Measurements from ENCODE around the gene EFNA5.
"Not testable (repeated sequence)": the region's sequence is repeated elsewhere in the genome, so short reads cannot be mapped to it uniquely, and the experiment has no call there.

Gene EFNA5

DNA sequence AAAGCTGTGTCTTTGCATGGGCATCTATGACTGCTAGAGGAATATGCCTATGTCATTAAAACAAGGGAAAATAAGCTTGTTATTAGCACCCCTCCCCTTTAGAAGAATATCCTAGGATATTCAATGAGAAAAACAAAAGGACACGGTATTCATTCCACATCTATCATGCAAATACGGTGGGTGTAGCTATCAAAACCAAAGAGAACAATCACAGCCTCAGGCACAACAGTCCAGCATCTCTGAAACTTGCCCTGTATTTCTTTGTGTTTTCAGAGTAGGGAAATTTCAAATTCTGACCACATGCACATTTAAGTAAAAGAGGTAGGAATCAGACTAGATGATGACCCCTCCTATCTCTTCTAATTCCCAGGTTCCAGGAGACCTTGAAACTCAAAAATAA, 209.9 kb downstream of the EFNA5 start:
- no peaks in the 10 kb centered on the region for H3K36me3 ChIP-seq (ENCODE audit: insufficient read depth, low read length)
- no peak overlapping the region for H3K9ac ChIP-seq (ENCODE audit: insufficient read length)
- no peak overlapping the region for H3K27ac ChIP-seq
- DNase-seq (ENCODE audit: low read depth, low spot score): no peak
- no peak overlapping the region for H3K4me3 ChIP-seq
- no peaks in the 10 kb centered on the region for H3K9me3 ChIP-seq (ENCODE audit: low read depth, low read length)
- TF ChIP-seq EZH2 (IDR thresholded peaks at IDR 0.05) (no peak), POLR2AphosphoS5 (IDR thresholded peaks at IDR 0.05; ENCODE audit: borderline replicate concordance, low read depth, low read length) (no peak), FOXP2 (optimal IDR thresholded peaks at IDR 0.05; ENCODE audit: control extremely low read depth, extremely low read length, insufficient read depth) (no peak)

DNA sequence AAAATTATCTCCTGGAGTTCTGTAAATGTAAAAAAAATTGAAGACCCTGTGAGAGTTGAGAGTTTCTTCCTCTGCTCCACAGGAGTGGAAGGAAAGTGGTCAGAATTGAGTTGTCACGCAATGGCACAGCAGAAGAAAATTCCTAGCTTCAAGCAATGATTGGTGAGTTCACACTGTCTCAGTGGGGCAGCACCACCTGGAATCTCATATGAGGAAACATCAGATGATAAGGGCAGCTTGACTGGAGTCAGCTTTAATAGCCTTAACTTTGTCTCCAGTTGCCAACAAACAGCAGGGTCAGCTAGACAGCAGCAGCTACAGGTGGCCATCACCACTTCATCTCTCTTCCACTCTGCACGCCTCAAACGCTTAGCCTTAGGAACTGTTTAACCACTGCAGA, 211.1 kb downstream of the EFNA5 start:
- Histone ChIP-seq H3K27ac (no peak overlapping the region), H3K9ac (ENCODE audit: insufficient read length) (no peak overlapping the region), H3K36me3 (ENCODE audit: insufficient read depth, low read length) (no peaks in the 10 kb centered on the region), H3K9me3 (ENCODE audit: low read depth, low read length) (no peaks in the 10 kb centered on the region), H3K4me3 (no peak overlapping the region)
- no peak for TF ChIP-seq POLR2AphosphoS5 (IDR thresholded peaks at IDR 0.05; ENCODE audit: borderline replicate concordance, low read depth, low read length)
- no peak for TF ChIP-seq EZH2 (IDR thresholded peaks at IDR 0.05)
- TF ChIP-seq FOXP2 (optimal IDR thresholded peaks at IDR 0.05; ENCODE audit: control extremely low read depth, extremely low read length, insufficient read depth): no peak
- no peak for DNase-seq (ENCODE audit: low read depth, low spot score)

- H3K36me3 ChIP-seq (ENCODE audit: insufficient read depth, low read length): no peaks in the 10 kb centered on the region
- H3K4me3 ChIP-seq: no peak overlapping the region
- no peak overlapping the region for H3K27ac ChIP-seq
- no peaks in the 10 kb centered on the region for H3K9me3 ChIP-seq (ENCODE audit: low read depth, low read length)
- TF ChIP-seq EZH2 (IDR thresholded peaks at IDR 0.05) (no peak), POLR2AphosphoS5 (IDR thresholded peaks at IDR 0.05; ENCODE audit: borderline replicate concordance, low read depth, low read length) (no peak), FOXP2 (optimal IDR thresholded peaks at IDR 0.05; ENCODE audit: control extremely low read depth, extremely low read length, insufficient read depth) (no peak)
- no peak for DNase-seq (ENCODE audit: low read depth, low spot score)
- no peak overlapping the region for H3K9ac ChIP-seq (ENCODE audit: insufficient read length)
Measured at GRCh38 chr5:107458322-107458721, 212.4 kb downstream of the EFNA5 start.

DNA sequence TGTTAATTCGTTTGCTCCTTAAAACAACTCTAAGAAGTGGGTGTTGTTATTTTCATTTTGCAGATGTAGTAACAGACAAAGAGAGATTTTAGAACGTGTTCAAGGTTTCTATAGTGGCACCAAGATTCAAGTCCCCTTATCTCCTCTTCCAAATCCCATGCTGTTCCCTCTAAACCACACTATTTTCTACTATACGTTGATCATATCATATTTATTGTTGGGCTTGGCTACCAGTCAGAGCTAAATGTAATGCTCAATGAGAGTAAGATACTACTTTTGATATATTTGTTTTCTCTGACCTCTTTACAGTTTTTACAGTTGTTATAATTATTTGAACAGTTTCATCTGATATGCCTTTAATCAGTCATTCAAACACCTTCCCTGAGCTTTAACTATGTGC, 212.9 kb downstream of the EFNA5 start:
- TF ChIP-seq FOXP2 (optimal IDR thresholded peaks at IDR 0.05; ENCODE audit: control extremely low read depth, extremely low read length, insufficient read depth) (no peak), POLR2AphosphoS5 (IDR thresholded peaks at IDR 0.05; ENCODE audit: borderline replicate concordance, low read depth, low read length) (no peak), EZH2 (IDR thresholded peaks at IDR 0.05) (no peak)
- Histone ChIP-seq H3K9me3 (ENCODE audit: low read depth, low read length) (no peaks in the 10 kb centered on the region), H3K9ac (ENCODE audit: insufficient read length) (no peak overlapping the region), H3K4me3 (no peak overlapping the region), H3K27ac (no peak overlapping the region), H3K36me3 (ENCODE audit: insufficient read depth, low read length) (no peaks in the 10 kb centered on the region)
- no peak for DNase-seq (ENCODE audit: low read depth, low spot score)

DNA sequence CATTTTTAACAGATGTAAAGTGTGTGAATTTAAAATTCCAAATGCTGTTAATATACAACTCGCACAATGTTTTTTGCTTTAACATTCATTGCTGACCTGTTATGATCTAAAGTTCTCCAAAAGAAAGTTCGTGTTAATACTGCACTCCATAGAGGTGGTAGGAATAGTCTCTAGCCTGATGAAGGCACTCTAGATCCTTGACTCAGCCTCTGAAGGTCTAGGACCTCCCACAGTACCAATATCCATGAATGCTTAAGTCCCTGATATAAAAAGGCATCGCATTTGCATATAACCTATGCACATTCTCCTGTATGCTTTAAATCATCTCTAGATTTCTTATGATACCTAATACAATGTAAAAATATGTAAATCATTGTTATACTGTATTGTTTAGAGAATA, 213.6 kb downstream of the EFNA5 start:
- Histone ChIP-seq H3K4me3 (no peak overlapping the region), H3K27ac (no peak overlapping the region), H3K9ac (ENCODE audit: insufficient read length) (no peak overlapping the region), H3K9me3 (ENCODE audit: low read depth, low read length) (no peaks in the 10 kb centered on the region), H3K36me3 (ENCODE audit: insufficient read depth, low read length) (no peaks in the 10 kb centered on the region)
- DNase-seq (ENCODE audit: low read depth, low spot score): no peak
- TF ChIP-seq EZH2 (IDR thresholded peaks at IDR 0.05): no peak

GRCh38 chr5:107456281-107456715, 214.4 kb downstream of the EFNA5 start:
- DNase-seq (ENCODE audit: low read depth, low spot score): no peak
- H3K4me3 ChIP-seq: no peak overlapping the region
- TF ChIP-seq EZH2 (IDR thresholded peaks at IDR 0.05): no peak
- TF ChIP-seq FOXP2 (optimal IDR thresholded peaks at IDR 0.05; ENCODE audit: control extremely low read depth, extremely low read length, insufficient read depth): no peak
- TF ChIP-seq POLR2AphosphoS5 (IDR thresholded peaks at IDR 0.05; ENCODE audit: borderline replicate concordance, low read depth, low read length): no peak
- no peak overlapping the region for H3K27ac ChIP-seq
- H3K9me3 ChIP-seq (ENCODE audit: low read depth, low read length): no peaks in the 10 kb centered on the region
- H3K36me3 ChIP-seq (ENCODE audit: insufficient read depth, low read length): no peaks in the 10 kb centered on the region
- no peak overlapping the region for H3K9ac ChIP-seq (ENCODE audit: insufficient read length)

GRCh38 chr5:107455111-107455544, 215.6 kb downstream of the EFNA5 start:
- no peak for DNase-seq (ENCODE audit: low read depth, low spot score)
- TF ChIP-seq POLR2AphosphoS5 (IDR thresholded peaks at IDR 0.05; ENCODE audit: borderline replicate concordance, low read depth, low read length): no peak
- H3K9ac ChIP-seq (ENCODE audit: insufficient read length): no peak overlapping the region
- no peak overlapping the region for H3K27ac ChIP-seq
- no peak overlapping the region for H3K4me3 ChIP-seq
- H3K9me3 ChIP-seq (ENCODE audit: low read depth, low read length): no peaks in the 10 kb centered on the region
- H3K36me3 ChIP-seq (ENCODE audit: insufficient read depth, low read length): no peaks in the 10 kb centered on the region

DNA sequence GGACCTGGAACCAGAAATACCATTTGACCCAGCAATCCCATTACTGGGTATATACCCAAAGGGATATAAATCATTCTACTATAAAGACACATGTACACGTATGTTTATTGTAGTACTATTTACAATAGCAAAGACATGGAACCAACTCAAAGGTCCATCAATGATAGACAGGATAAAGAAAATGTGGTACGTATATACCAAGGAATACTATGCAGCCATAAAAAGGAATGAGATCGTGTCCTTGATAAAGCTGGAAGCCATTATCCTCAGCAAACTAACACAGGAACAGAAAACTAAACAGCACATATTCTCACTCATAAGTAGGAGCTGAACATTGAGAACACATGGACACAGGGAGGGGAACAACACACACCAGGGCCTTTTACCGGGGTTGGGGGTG, 218.9 kb downstream of the EFNA5 start:
- H3K36me3 ChIP-seq (ENCODE audit: insufficient read depth, low read length); H3K9me3 ChIP-seq (ENCODE audit: low read depth, low read length); H3K4me3 ChIP-seq; H3K27ac ChIP-seq; DNase-seq (ENCODE audit: low read depth, low spot score); H3K9ac ChIP-seq (ENCODE audit: insufficient read length): not testable (repeated sequence)

GRCh38 chr5:107451028-107451427, 219.7 kb downstream of the EFNA5 start:
- H3K27ac ChIP-seq: no peak overlapping the region
- no peaks in the 10 kb centered on the region for H3K9me3 ChIP-seq (ENCODE audit: low read depth, low read length)
- no peaks in the 10 kb centered on the region for H3K36me3 ChIP-seq (ENCODE audit: insufficient read depth, low read length)
- no peak for DNase-seq (ENCODE audit: low read depth, low spot score)
- no peak overlapping the region for H3K4me3 ChIP-seq
- no peak for TF ChIP-seq EZH2 (IDR thresholded peaks at IDR 0.05)
- TF ChIP-seq FOXP2 (optimal IDR thresholded peaks at IDR 0.05; ENCODE audit: control extremely low read depth, extremely low read length, insufficient read depth): no peak
- no peak for TF ChIP-seq POLR2AphosphoS5 (IDR thresholded peaks at IDR 0.05; ENCODE audit: borderline replicate concordance, low read depth, low read length)
- H3K9ac ChIP-seq (ENCODE audit: insufficient read length): no peak overlapping the region

All from SK-N-MC (cell line).